Measurements from ENCODE around the gene CACNA2D3. TPM values are rescaled to one million over a fixed set of nuclear protein-coding genes. Genes with fewer than 3 reads are reported as not detected.
A peak's percentile ranks its signal among the peaks of the same experiment; 100 is the strongest.

CACNA2D3 gene
- total RNA-seq, 1 donor from 2014 or later: not detected

GRCh38 chr3:55012091-55012490 lies 889.7 kb downstream of the CACNA2D3 start:
- TF ChIP-seq EZH2phosphoT487 (IDR thresholded peaks at IDR 0.05) (no peak), CTCF (IDR thresholded peaks at IDR 0.05) (no peak), EZH2 (IDR thresholded peaks at IDR 0.05) (no peak)
- no peak overlapping the region for H3K27ac ChIP-seq
- H3K4me2 ChIP-seq: no peak overlapping the region
- Mint-ChIP-seq H3K9me3 (no peaks in the 10 kb centered on the region), H3K4me3 (no peak overlapping the region), H3K27me3 (ENCODE audit: insufficient read depth, low read depth) (no peaks in the 10 kb centered on the region), H3K4me1 (peaks cover 24% of the 10 kb centered on the region), H3K36me3 (no peaks in the 10 kb centered on the region), H3K27ac (no peak overlapping the region)
- no peaks in the 10 kb centered on the region for H3K36me3 ChIP-seq
- H3K79me2 ChIP-seq (ENCODE audit: low read depth): no peaks in the 10 kb centered on the region
- DNase-seq (ENCODE audit: low spot score): no peak
- H3F3A ChIP-seq (ENCODE audit: low read depth): peaks cover 17% of the 10 kb centered on the region
- no peaks in the 10 kb centered on the region for H3K27me3 ChIP-seq
- no peak overlapping the region for H3K4me3 ChIP-seq
- no peak overlapping the region for H2AFZ ChIP-seq (replicated peaks)
- H3K9me3 ChIP-seq (ENCODE audit: low read depth): no peaks in the 10 kb centered on the region
- H4K20me1 ChIP-seq (ENCODE audit: low read depth): no peaks in the 10 kb centered on the region
- H3K4me1 ChIP-seq: peaks cover 34% of the 10 kb centered on the region
- no peak overlapping the region for H3K9ac ChIP-seq

GRCh38 chr3:55013145-55013925 lies 891.0 kb downstream of the CACNA2D3 start:
- Histone ChIP-seq H3K4me2 (peak overlapping the region; percentile 4), H3K9me3 (ENCODE audit: low read depth) (no peaks in the 10 kb centered on the region), H3K27me3 (no peaks in the 10 kb centered on the region), H3K36me3 (no peaks in the 10 kb centered on the region), H2AFZ (replicated peaks) (no peak overlapping the region), H3K9ac (no peak overlapping the region), H3K4me3 (no peak overlapping the region), H4K20me1 (ENCODE audit: low read depth) (no peaks in the 10 kb centered on the region), H3F3A (ENCODE audit: low read depth) (peaks cover 16% of the 10 kb centered on the region), H3K27ac (no peak overlapping the region), H3K4me1 (peaks cover 28% of the 10 kb centered on the region), H3K79me2 (ENCODE audit: low read depth) (no peaks in the 10 kb centered on the region)
- peak; percentile 26 for DNase-seq (ENCODE audit: low spot score)
- no peak overlapping the region for H3K4me3 Mint-ChIP-seq
- H3K9me3 Mint-ChIP-seq: no peaks in the 10 kb centered on the region
- H3K36me3 Mint-ChIP-seq: no peaks in the 10 kb centered on the region
- TF ChIP-seq EZH2 (IDR thresholded peaks at IDR 0.05): no peak
- TF ChIP-seq CTCF (IDR thresholded peaks at IDR 0.05): peak; percentile 30
- H3K4me1 Mint-ChIP-seq: peaks cover 19% of the 10 kb centered on the region
- no peak overlapping the region for H3K27ac Mint-ChIP-seq
- H3K27me3 Mint-ChIP-seq (ENCODE audit: insufficient read depth, low read depth): no peaks in the 10 kb centered on the region

GRCh38 chr3:55014081-55014480 lies 891.7 kb downstream of the CACNA2D3 start:
- Mint-ChIP-seq H3K27me3 (ENCODE audit: insufficient read depth, low read depth) (no peaks in the 10 kb centered on the region), H3K4me3 (no peak overlapping the region), H3K9me3 (no peaks in the 10 kb centered on the region), H3K36me3 (no peaks in the 10 kb centered on the region), H3K4me1 (peaks cover 19% of the 10 kb centered on the region), H3K27ac (no peak overlapping the region)
- Histone ChIP-seq H4K20me1 (ENCODE audit: low read depth) (no peaks in the 10 kb centered on the region), H2AFZ (replicated peaks) (no peak overlapping the region), H3K4me1 (peaks cover 28% of the 10 kb centered on the region), H3K36me3 (no peaks in the 10 kb centered on the region), H3K79me2 (ENCODE audit: low read depth) (no peaks in the 10 kb centered on the region), H3K27ac (no peak overlapping the region), H3K4me2 (peak overlapping the region; percentile 4), H3K9me3 (ENCODE audit: low read depth) (no peaks in the 10 kb centered on the region), H3F3A (ENCODE audit: low read depth) (peaks cover 16% of the 10 kb centered on the region), H3K4me3 (no peak overlapping the region), H3K9ac (no peak overlapping the region), H3K27me3 (no peaks in the 10 kb centered on the region)
- DNase-seq (ENCODE audit: low spot score): no peak
- no peak for TF ChIP-seq EZH2 (IDR thresholded peaks at IDR 0.05)
- TF ChIP-seq EZH2phosphoT487 (IDR thresholded peaks at IDR 0.05): no peak
- TF ChIP-seq CTCF (IDR thresholded peaks at IDR 0.05): no peak
